DND-41 (cell line): ENCODE results near the gene GNAS-AS1.
"Not testable (repeated sequence)": the region's sequence is repeated elsewhere in the genome, so short reads cannot be mapped to it uniquely, and the experiment has no call there.

ENCODE experiments used
- ATAC-seq: fragments of 200-7000 bp; cut with Tn5 transposase; 3 replicates; pipeline ENCODE4 v1.9.1; 2021; ENCODE audit warnings: low read depth; ENCODE audit not compliant: insufficient read depth
- DNase-seq: peaks from one replicate; pipeline ENCODE4 v3.0.0-alpha.2; 2020
- H2AFZ ChIP-seq: 2 replicates; pipeline ENCODE4 v1.6.0; 2012; ENCODE audit warnings: low read depth, low read length
- H3K27ac ChIP-seq: 2 replicates; pipeline ENCODE4 v1.5.1; 2012; ENCODE audit warnings: low read length, inconsistent platforms
- H3K27me3 ChIP-seq: fragments of 200-600 bp; sonication (generic); 2 replicates; pipeline ENCODE4 v1.6.0; 2012; ENCODE audit warnings: low read length, mild to moderate bottlenecking, inconsistent platforms; ENCODE audit not compliant: insufficient read depth, poor library complexity
- H3K36me3 ChIP-seq: 2 replicates; pipeline ENCODE4 v1.5.1; 2012; ENCODE audit warnings: low read length, inconsistent platforms; ENCODE audit not compliant: insufficient read depth
- H3K4me1 ChIP-seq: 2 replicates; pipeline ENCODE4 v1.5.1; 2012; ENCODE audit warnings: mild to moderate bottlenecking, low read length; ENCODE audit not compliant: insufficient read depth
- H3K4me2 ChIP-seq: 2 replicates; pipeline ENCODE4 v1.6.0; 2012; ENCODE audit warnings: mild to moderate bottlenecking, moderate library complexity, low read length, inconsistent platforms; ENCODE audit not compliant: insufficient read depth
- H3K4me3 ChIP-seq, 2 experiments: fragments of 200-600 bp in 1 of 2; shearing (Covaris generic) in 1 of 2; 2 replicates each; pipeline ENCODE4 v1.5.1; 2012 to 2016; ENCODE audit warnings: inconsistent platforms in 2 of 2, low read length in 2 of 2, mild to moderate bottlenecking in 2 of 2, low read depth in 1 of 2, moderate library complexity in 1 of 2
- H3K79me2 ChIP-seq: 2 replicates; pipeline ENCODE4 v1.6.0; 2012; ENCODE audit warnings: low read length, inconsistent platforms; ENCODE audit not compliant: insufficient read depth
- H3K9ac ChIP-seq: 2 replicates; pipeline ENCODE4 v1.6.0; 2012; ENCODE audit warnings: low read depth, mild to moderate bottlenecking, inconsistent platforms, low read length, moderate library complexity
- H3K9me3 ChIP-seq: 2 replicates; pipeline ENCODE4 v1.5.1; 2012; ENCODE audit warnings: low read length, moderate library complexity, mild to moderate bottlenecking, inconsistent platforms; ENCODE audit not compliant: insufficient read depth, severe bottlenecking
- H4K20me1 ChIP-seq: 2 replicates; pipeline ENCODE4 v1.6.0; 2012; ENCODE audit warnings: low read length; ENCODE audit not compliant: insufficient read depth
- EZH2 ChIP-seq: IDR thresholded peaks from 3 replicates; pipeline ENCODE4 v1.6.1; 2012; ENCODE audit warnings: borderline replicate concordance, low read depth, mild to moderate bottlenecking, moderate library complexity, low read length, inconsistent platforms; ENCODE audit not compliant: severe bottlenecking
- TF ChIP-seq, protein P1 (sequence below): IDR thresholded peaks from 2 replicates; pipeline ENCODE4 v1.5.1; 2012; ENCODE audit warnings: borderline replicate concordance, low read length, moderate library complexity, mild to moderate bottlenecking; ENCODE audit not compliant: poor library complexity, severe bottlenecking; ENCODE audit errors: extremely low read depth

Gene GNAS-AS1

DNA sequence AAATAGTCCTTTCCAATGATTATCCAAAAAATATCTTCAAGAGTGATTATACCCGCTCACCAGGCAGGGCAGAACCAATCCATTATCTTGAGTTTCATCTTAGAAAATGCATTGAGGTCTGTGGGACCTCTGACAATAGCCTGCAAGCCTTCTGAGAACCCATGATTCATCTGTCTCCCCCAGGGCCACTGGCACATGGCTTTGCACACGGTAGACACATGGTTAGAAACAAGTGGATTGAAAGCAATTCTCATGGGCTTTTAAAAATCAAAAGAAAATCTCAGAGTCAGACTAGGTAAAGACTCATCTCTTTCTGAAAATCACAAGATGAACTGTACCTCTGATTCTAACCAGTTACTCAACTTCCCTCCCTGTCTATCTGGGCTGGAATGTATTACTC is 15.5 kb downstream of the GNAS-AS1 start:
- H3K27ac ChIP-seq: no peak overlapping the region
- no peaks in the 10 kb centered on the region for H3K79me2 ChIP-seq
- no peak overlapping the region for H3K9ac ChIP-seq
- H4K20me1 ChIP-seq: no peaks in the 10 kb centered on the region; the same call in 1 of the 2 replicates
- no peaks in the 10 kb centered on the region for H3K36me3 ChIP-seq
- H3K27me3 ChIP-seq: peaks cover 44% of the 10 kb centered on the region
- ATAC-seq (no peak), DNase-seq (no peak)
- no peak for TF ChIP-seq EZH2
- TF ChIP-seq, protein P1, sequence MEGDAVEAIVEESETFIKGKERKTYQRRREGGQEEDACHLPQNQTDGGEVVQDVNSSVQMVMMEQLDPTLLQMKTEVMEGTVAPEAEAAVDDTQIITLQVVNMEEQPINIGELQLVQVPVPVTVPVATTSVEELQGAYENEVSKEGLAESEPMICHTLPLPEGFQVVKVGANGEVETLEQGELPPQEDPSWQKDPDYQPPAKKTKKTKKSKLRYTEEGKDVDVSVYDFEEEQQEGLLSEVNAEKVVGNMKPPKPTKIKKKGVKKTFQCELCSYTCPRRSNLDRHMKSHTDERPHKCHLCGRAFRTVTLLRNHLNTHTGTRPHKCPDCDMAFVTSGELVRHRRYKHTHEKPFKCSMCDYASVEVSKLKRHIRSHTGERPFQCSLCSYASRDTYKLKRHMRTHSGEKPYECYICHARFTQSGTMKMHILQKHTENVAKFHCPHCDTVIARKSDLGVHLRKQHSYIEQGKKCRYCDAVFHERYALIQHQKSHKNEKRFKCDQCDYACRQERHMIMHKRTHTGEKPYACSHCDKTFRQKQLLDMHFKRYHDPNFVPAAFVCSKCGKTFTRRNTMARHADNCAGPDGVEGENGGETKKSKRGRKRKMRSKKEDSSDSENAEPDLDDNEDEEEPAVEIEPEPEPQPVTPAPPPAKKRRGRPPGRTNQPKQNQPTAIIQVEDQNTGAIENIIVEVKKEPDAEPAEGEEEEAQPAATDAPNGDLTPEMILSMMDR: no peak
- no peaks in the 10 kb centered on the region for H3K9me3 ChIP-seq
- no peaks in the 10 kb centered on the region; the same call in 1 of the 2 replicates for H3K4me1 ChIP-seq
- H3K4me2 ChIP-seq: no peak overlapping the region
- no peak overlapping the region for H3K4me3 ChIP-seq
- no peak overlapping the region for H2AFZ ChIP-seq

DNA sequence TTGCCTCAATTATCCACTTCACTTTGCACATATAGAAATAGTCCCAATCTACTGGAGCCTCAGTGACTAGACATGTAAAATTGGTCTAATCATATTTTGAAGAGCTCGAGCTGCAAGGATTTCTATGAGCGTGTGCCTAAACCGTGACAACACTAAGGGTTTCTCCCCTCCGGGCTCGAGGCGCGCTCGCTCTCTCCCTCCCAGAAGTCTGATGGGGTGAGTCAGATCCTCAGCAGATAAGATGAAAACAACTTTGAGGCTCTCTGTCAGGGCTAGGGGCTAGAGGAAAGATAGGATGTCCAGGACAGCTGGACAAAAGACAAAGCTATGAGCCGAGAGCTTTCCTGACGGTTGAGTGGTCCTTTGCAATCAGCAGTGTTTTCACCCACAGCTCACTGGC is 16.8 kb downstream of the GNAS-AS1 start:
- H3K4me1 ChIP-seq: no peaks in the 10 kb centered on the region
- no peaks in the 10 kb centered on the region for H3K79me2 ChIP-seq
- DNase-seq (no peak), ATAC-seq (no peak)
- no peak overlapping the region for H2AFZ ChIP-seq
- no peak overlapping the region for H3K4me3 ChIP-seq
- TF ChIP-seq EZH2: no peak
- TF ChIP-seq, protein P1: no peak
- no peak overlapping the region for H3K9ac ChIP-seq
- H3K27ac ChIP-seq: no peak overlapping the region
- H3K9me3 ChIP-seq: no peaks in the 10 kb centered on the region
- H3K27me3 ChIP-seq: peaks cover 36% of the 10 kb centered on the region
- H3K4me2 ChIP-seq: no peak overlapping the region
- no peaks in the 10 kb centered on the region; the same call in 1 of the 2 replicates for H4K20me1 ChIP-seq
- H3K36me3 ChIP-seq: no peaks in the 10 kb centered on the region

DNA sequence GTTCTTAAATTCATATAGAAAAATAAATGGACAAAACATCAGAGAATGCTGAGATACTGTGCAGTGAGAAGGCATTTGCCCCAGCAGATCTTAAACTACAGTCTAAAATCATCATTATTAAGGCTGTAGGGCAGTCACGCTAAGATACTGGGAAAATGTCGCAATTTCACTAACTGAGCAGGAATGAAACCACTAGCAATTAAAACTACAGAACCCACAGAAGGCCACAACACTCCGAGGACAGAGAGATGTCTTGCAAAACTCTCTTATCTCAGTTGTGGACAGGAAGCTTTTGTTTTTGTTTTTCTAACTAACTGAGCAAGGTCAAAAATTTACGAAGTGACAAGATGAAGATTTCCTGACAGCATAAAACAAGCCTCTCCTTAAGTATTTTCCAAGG is 18.2 kb downstream of the GNAS-AS1 start:
- Histone ChIP-seq H4K20me1 (no peaks in the 10 kb centered on the region; the same call in 1 of the 2 replicates), H3K9ac (no peak overlapping the region), H3K79me2 (no peaks in the 10 kb centered on the region), H3K4me1 (no peaks in the 10 kb centered on the region), H3K36me3 (no peaks in the 10 kb centered on the region), H3K27ac (no peak overlapping the region), H3K4me3 (no peak overlapping the region), H2AFZ (no peak overlapping the region), H3K27me3 (peaks cover 25% of the 10 kb centered on the region), H3K9me3 (no peaks in the 10 kb centered on the region), H3K4me2 (no peak overlapping the region)
- TF ChIP-seq, protein P1: no peak
- no peak for TF ChIP-seq EZH2
- DNase-seq (no peak), ATAC-seq (no peak)

DNA sequence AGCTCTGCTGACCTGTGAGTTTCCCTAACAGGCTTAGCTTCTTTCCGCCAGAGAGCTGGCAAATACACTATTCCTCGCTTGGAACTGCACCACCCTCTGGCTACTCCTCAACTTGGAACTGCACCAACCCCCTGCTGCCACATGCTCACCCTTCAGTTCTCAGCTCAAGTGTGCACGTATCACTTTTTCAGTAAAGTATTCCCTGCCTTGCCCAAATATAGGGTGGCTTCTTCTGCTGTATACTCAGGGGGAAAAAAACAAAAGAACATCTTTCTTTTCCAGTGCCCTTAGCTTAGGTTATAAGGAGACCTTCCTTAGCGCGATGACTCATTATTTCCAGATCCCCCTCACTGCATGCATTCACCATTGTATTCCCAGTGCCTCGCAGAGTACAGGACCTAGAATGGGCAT is 21.2 kb downstream of the GNAS-AS1 start:
- Histone ChIP-seq H3K4me3 (no peak overlapping the region), H3K36me3 (no peaks in the 10 kb centered on the region), H3K4me2 (no peak overlapping the region), H3K79me2 (no peaks in the 10 kb centered on the region), H3K27me3 (peaks cover 21% of the 10 kb centered on the region), H3K4me1 (no peaks in the 10 kb centered on the region), H3K9ac (no peak overlapping the region), H3K9me3 (no peaks in the 10 kb centered on the region), H2AFZ (no peak overlapping the region), H4K20me1 (no peaks in the 10 kb centered on the region; the same call in 1 of the 2 replicates), H3K27ac (no peak overlapping the region)
- ATAC-seq (no peak), DNase-seq (no peak)
- TF ChIP-seq, protein P1: no peak
- no peak for TF ChIP-seq EZH2

DNA sequence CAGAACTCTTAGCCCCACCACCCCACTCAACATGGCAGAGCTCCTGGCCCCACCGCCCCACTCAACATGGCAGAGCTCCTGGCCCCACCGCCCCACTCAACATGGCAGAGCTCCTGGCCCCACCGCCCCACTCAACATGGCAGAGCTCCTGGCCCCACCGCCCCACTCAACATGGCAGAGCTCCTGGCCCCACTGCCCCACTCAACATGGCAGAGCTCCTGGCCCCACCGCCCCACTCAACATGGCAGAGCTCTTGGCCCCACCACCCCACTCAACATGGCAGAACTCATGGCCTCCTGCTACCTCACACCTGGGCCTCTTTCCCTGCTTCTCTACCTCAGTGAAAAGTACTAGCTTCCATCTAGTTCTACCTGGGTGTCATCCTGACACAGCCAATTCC is 21.9 kb downstream of the GNAS-AS1 start:
- H3K27ac ChIP-seq, H3K4me2 ChIP-seq, H3K9ac ChIP-seq, H3K9me3 ChIP-seq, ATAC-seq, H3K36me3 ChIP-seq, DNase-seq, H4K20me1 ChIP-seq, H3K4me1 ChIP-seq, H2AFZ ChIP-seq, H3K79me2 ChIP-seq, H3K4me3 ChIP-seq: not testable (repeated sequence)
- H3K27me3 ChIP-seq: peaks cover 19% of the 10 kb centered on the region
